Measurements from ENCODE around the gene FOXO6. TPM values are rescaled to one million over a fixed set of nuclear protein-coding genes. Genes with fewer than 3 reads are reported as not detected.

Gene FOXO6
- total and polyA plus RNA-seq, 2 of the 13 experiments (the other 11 are each of a cell fraction or from before 2014, with no cell fraction given): 0.13 TPM; not detected in 1

- Histone ChIP-seq H3K9ac (ENCODE audit: insufficient read depth, low read depth, low read length) (no peak overlapping the region), H3K27ac (ENCODE audit: extremely low read length, insufficient read depth, low read length) (no peak overlapping the region), H3K4me2 (ENCODE audit: low read depth, low read length) (no peak overlapping the region), H3K79me2 (ENCODE audit: insufficient read depth, low read length) (no peaks in the 10 kb centered on the region), H3K27me3 (ENCODE audit: control insufficient read depth in 1 of 2, insufficient read depth in 2 of 2, low read length in 2 of 2) (peaks cover 0 to 3% of the 10 kb centered on the region in 2 experiments; a peak in 1 of 5 replicates), H3K36me3 (replicated peaks in 1 of 2; ENCODE audit: control insufficient read depth in 1 of 2, insufficient read depth in 2 of 2, low read length in 2 of 2) (no peaks in the 10 kb centered on the region), H3K9me3 (ENCODE audit: low read length) (no peaks in the 10 kb centered on the region), H3K4me1 (ENCODE audit: insufficient read depth, low read length) (no peaks in the 10 kb centered on the region), H2AFZ (ENCODE audit: low read length) (no peak overlapping the region), H4K20me1 (ENCODE audit: insufficient read depth, low read length) (no peaks in the 10 kb centered on the region), H3K4me3 (replicated peaks in 1 of 3; ENCODE audit: insufficient read depth in 1 of 3, low read depth in 2 of 3, low read length in 3 of 3) (no peak overlapping the region)
- POLR2A ChIA-PET: interaction anchor here (0.6 kb wide), 1 partner anchor 26 kb away, joined by 5 read pairs; no protein-coding TSS in a partner anchor
- DNase-seq (ENCODE audit: low spot score): no peak
- intact Hi-C loops (cut with micrococcal nuclease; ENCODE audit: unreplicated experiment) (loop anchor here (5.0 kb wide), 2 partner anchors 57 to 137 kb away; partner anchors contain the start of gene FOXO6), in situ Hi-C loops (cut with HindIII; ENCODE audit: extremely low pct_ligation_motif_present, low pct_unique_long_range_greater_than_20kb) (no loop called here)
- no TSS peak for BruUV-seq (replicated peaks)
- 49% methylated on average over 7 of the region's 8 CpGs for WGBS (ENCODE audit: low lambda C conversion rate)
- FAIRE-seq: no peak
- no peak for ATAC-seq
- CTCF ChIA-PET (ENCODE audit: low intra/inter-chr PET ratio, low total read pairs): no interaction called here
- TF ChIP-seq ZNF768 (CRISPR knock-in tag; IDR thresholded peaks at IDR 0.05): peak; percentile 35; the same call in 1 of the 2 replicates
- TF ChIP-seq RBM39 (IDR thresholded peaks at IDR 0.05; ENCODE audit: low read depth, low read length, poor library complexity, severe bottlenecking): no peak
- TF ChIP-seq ZNF629 (CRISPR knock-in tag; conservative IDR thresholded peaks at IDR 0.05): 0 out of 2 replicates have a peak, but pooled peaks have one; percentile 40
These were observed 58.5 kb downstream of the FOXO6 start for GRCh38 chr1:41419584-41420295.

GRCh38 chr1:41420351-41420750 is 59.1 kb downstream of the FOXO6 start:
- TF ChIP-seq, protein P1, sequence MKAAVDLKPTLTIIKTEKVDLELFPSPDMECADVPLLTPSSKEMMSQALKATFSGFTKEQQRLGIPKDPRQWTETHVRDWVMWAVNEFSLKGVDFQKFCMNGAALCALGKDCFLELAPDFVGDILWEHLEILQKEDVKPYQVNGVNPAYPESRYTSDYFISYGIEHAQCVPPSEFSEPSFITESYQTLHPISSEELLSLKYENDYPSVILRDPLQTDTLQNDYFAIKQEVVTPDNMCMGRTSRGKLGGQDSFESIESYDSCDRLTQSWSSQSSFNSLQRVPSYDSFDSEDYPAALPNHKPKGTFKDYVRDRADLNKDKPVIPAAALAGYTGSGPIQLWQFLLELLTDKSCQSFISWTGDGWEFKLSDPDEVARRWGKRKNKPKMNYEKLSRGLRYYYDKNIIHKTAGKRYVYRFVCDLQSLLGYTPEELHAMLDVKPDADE (CRISPR knock-in tag; IDR thresholded peaks at IDR 0.05): no peak
- no peak for TF ChIP-seq HOXD1 (CRISPR knock-in tag; IDR thresholded peaks at IDR 0.05)
- TF ChIP-seq ZNF703 (CRISPR knock-in tag; IDR thresholded peaks at IDR 0.05; ENCODE audit: borderline replicate concordance): no peak
- TF ChIP-seq ATF7-NPFF (CRISPR knock-in tag; IDR thresholded peaks at IDR 0.05; ENCODE audit: low read depth): no peak
- POLR2A ChIA-PET: interaction anchor here (0.6 kb wide), 1 partner anchor 26 kb away, joined by 5 read pairs; no protein-coding TSS in a partner anchor
- H3K4me2 ChIP-seq (ENCODE audit: low read depth, low read length): no peak overlapping the region
- FAIRE-seq (no peak), DNase-seq (ENCODE audit: low spot score) (no peak), ATAC-seq (no peak)
- CTCF ChIA-PET (ENCODE audit: low intra/inter-chr PET ratio, low total read pairs): no interaction called here
- no peaks in the 10 kb centered on the region for H3K79me2 ChIP-seq (ENCODE audit: insufficient read depth, low read length)
- H3K4me3 ChIP-seq (replicated peaks in 1 of 3; ENCODE audit: insufficient read depth in 1 of 3, low read depth in 2 of 3, low read length in 3 of 3): no peak overlapping the region
- H3K4me1 ChIP-seq (ENCODE audit: insufficient read depth, low read length): no peaks in the 10 kb centered on the region
- BruUV-seq (replicated peaks): no TSS peak
- intact Hi-C loops (cut with micrococcal nuclease; ENCODE audit: unreplicated experiment): no loop called here
- peaks cover 0 to 3% of the 10 kb centered on the region in 2 experiments; a peak in 1 of 5 replicates for H3K27me3 ChIP-seq (ENCODE audit: control insufficient read depth in 1 of 2, insufficient read depth in 2 of 2, low read length in 2 of 2)
- no peak overlapping the region for H3K27ac ChIP-seq (ENCODE audit: extremely low read length, insufficient read depth, low read length)
- in situ Hi-C loops (cut with HindIII; ENCODE audit: extremely low pct_ligation_motif_present, low pct_unique_long_range_greater_than_20kb): no loop called here
- WGBS (ENCODE audit: low lambda C conversion rate): 50% methylated on average over 2 of the region's 4 CpGs
- no peaks in the 10 kb centered on the region for H3K36me3 ChIP-seq (replicated peaks in 1 of 2; ENCODE audit: control insufficient read depth in 1 of 2, insufficient read depth in 2 of 2, low read length in 2 of 2)
- no peaks in the 10 kb centered on the region for H3K9me3 ChIP-seq (ENCODE audit: low read length)
- no peak overlapping the region for H3K9ac ChIP-seq (ENCODE audit: insufficient read depth, low read depth, low read length)
- H4K20me1 ChIP-seq (ENCODE audit: insufficient read depth, low read length): no peaks in the 10 kb centered on the region
- no peak overlapping the region for H2AFZ ChIP-seq (ENCODE audit: low read length)

Measured in HepG2 (cell line).